ENCODE data around the gene CD36.

- TF ChIP-seq POLR2A (IDR thresholded peaks at IDR 0.05) (no peak), EP300 (IDR thresholded peaks at IDR 0.05) (no peak)
- TF ChIP-seq, protein P1, sequence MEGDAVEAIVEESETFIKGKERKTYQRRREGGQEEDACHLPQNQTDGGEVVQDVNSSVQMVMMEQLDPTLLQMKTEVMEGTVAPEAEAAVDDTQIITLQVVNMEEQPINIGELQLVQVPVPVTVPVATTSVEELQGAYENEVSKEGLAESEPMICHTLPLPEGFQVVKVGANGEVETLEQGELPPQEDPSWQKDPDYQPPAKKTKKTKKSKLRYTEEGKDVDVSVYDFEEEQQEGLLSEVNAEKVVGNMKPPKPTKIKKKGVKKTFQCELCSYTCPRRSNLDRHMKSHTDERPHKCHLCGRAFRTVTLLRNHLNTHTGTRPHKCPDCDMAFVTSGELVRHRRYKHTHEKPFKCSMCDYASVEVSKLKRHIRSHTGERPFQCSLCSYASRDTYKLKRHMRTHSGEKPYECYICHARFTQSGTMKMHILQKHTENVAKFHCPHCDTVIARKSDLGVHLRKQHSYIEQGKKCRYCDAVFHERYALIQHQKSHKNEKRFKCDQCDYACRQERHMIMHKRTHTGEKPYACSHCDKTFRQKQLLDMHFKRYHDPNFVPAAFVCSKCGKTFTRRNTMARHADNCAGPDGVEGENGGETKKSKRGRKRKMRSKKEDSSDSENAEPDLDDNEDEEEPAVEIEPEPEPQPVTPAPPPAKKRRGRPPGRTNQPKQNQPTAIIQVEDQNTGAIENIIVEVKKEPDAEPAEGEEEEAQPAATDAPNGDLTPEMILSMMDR (IDR thresholded peaks at IDR 0.05) = no peak
Measured at GRCh38 chr7:80662252-80662651, 23.8 kb downstream of the CD36 start.
